HG02973 (cell line): ENCODE results near the gene FHIT.

ENCODE experiments used
- ATAC-seq: cut with Tn5 transposase; IDR thresholded peaks from one replicate; pipeline ENCODE4 v1.9.1; 2021; ENCODE audit warnings: moderate library complexity; ENCODE audit not compliant: unreplicated experiment

Gene FHIT

DNA sequence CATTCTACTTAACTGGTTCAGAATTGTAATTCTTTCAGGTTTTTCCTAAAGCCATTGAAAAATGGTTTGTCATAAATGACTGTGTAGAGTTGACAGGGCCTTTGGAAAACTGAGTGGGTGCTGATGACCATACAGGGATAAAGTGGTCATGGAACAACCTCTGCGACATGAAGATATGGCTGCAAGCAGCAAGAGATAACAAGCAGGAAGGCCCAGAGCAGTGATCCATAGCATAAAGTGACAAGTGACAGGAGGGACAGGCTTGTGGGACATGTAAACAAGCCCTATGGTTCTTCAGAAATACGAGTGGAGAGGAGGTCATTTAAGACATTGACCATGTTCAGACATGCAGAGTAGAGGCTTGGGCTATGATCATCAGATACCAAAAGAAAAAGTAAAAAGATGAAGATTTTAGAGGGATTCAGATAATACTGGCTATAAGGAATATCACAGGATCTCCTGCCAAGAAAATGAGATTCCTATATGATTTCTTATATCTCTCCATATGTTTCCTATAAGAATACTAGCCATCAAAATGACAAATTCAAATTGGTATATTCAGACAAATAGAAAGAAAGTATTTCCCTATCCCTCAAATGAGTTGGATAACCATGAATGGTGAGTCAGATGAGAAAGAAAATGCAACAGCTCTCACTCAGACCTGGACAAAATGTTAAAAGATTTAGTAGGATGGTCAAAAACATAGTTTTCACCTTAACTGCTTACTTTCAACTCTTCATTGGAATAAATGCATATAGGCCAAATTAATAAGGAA is 1373.8 kb downstream of the FHIT start:
- no peak for ATAC-seq

DNA sequence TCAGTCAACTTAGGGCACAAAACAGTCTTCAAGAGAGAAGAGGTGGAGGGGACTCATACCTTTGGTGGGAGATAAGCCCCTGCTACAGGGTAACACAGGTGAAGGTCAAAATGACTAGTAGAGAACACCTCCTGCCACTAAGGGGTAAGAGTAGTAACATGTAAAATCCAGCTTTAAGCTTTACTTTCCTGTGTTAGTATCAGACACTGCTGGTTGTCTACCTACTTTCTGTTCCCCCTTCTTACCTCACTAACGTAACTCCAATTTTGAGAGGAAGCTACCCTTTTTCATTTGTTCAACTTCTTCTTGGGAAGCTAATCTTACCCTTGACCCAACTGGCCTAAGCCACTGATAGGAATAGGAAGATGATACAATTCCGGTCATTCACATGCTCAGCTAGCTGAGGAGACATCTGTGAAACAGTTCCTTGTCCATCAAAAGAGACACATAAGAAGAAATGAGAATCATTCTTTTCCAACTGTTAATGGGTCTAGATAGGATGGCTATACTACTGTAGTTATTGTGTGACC is 1374.7 kb downstream of the FHIT start:
- ATAC-seq: no peak

DNA sequence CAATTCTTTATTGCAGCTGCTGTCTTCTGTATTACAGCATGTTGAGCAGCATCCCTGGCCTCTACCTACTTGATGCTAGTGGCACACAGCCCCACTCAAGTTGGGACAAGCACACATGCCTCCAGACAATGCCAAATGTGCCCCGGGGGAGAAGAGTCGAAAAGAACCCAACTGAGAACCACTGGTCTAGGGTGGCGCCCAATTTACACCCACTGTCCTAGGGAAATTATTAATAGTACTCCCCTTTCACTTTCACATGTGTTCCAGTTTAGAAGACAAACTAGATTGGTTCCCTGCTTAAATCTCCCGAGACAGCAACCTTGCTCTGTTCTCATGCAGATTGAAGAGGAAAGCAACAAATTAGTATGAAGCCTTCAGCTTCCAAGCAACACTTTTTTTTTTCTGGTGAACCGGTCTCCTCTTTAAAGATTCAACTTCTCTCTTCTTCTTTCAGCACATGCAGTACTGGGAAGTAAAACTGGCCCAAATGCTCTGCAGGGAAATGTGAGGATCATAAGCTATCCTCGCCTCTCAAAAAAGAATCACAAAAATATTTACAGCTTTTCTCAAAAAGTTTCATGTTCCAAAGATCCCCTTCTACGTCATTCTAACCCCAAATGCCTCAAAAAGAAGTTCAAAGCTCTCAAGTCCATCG is 1377.5 kb downstream of the FHIT start:
- no peak for ATAC-seq

DNA sequence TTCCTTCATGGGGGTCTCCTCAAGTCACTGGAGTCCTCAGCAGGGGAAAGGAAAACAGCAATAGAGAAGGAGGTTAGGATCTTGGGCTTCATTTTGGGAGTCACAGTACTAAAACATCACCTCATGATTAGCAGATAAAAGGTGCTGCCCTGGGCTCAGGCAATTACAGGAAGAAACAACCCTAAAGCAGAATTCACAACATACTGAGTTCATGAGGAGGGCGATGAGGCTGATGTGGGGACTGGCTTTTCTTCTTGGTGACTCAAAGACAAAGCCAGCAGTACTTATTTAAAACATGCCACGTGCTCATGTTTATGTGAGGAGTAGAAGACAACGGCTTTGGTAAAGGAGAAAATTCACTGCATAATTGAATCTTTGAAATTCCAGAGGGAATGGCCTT is 1379.1 kb downstream of the FHIT start:
- ATAC-seq: no peak

DNA sequence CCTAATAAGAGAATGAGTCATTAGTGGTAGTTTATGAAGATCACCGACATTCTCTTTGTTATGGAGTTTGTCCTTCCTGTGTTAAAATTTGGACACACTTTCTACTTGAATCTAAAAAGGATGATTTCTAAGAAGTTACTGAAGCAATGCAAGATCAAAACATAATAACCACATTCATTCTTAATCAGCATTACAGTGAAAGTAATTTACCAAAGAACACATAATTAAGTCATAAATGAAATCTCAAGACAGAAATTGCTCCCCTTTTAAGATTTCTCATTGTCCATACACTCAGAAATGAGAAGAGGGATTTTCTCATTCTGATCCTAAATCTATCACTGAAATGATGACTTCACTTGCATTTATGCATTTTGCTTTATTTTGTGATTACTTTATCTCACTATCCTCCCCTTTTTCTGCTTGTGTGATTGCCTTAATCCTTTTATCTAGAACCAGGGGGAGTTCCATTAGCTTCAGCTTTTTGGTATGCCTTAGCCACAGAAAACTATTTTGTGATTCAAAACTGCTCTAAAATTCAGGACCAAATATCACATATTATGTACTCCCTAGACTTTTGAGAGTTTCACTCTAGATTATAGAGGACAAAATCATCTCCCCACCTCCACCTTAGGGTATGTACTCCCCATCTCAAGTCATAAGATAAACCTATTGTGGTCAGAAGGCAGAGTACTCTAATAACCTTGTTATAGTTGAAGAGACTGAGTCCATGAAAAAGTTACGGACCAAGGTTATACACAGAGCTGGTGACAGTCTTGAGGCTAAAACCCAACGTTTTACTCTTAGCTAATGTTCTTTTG is 1383.9 kb downstream of the FHIT start:
- ATAC-seq: no peak

DNA sequence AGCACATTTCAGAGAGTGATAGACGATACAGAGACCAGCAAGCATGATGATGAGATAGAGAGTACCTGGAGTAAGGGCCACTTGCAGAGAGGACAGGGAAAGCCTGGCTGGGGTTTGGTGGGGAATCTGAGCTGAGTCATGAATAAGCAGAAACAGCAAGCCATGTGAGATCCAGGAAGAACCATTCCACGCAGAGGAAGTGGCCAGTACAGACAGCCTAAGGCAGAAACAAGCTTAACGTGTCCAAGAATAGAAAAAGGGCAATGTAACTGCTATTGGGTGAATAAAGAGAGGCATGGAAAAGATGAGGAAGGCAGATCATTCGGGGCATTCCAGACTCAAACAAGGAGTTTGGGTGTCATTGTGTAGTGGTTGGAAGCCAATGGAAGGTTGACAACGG is 1385.2 kb downstream of the FHIT start:
- ATAC-seq: no peak

DNA sequence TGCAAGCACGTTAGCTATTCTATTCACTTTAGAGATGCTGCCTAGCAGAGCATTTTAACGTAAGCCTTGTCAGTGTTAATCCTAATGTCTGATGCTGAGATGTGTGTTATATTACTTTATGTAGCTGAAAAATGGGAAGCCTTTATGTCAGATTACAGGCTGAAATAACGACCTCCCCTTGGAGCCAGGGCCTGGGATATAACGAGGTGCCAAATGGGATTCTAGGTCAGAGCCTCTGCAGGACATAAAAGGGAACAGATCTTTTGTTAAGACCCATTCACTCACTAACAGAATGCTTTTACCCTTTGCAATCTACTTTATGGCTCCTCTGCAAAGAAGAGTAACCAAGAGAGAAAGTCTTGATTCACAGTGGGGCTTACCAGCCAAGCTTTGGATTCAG is 1385.9 kb downstream of the FHIT start:
- ATAC-seq: no peak

DNA sequence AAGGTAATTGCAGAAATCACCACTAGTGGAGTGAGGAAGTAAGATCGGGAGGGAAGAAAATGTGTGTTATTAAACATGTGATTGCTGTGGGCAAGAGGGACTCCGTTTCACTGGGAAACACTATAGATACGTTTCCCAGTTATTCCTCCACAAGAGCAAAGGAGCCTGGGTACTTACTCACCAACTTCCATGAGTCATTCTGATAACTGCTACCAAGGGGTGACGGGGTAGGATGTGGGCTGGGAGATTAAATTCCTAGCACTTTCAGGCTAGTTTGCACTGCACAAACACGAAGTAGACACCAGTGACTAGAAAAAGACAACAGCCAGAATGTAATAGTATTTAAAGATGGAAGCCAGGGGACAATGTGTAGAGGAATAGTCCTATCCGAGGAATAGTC is 1388.6 kb downstream of the FHIT start:
- no peak for ATAC-seq

DNA sequence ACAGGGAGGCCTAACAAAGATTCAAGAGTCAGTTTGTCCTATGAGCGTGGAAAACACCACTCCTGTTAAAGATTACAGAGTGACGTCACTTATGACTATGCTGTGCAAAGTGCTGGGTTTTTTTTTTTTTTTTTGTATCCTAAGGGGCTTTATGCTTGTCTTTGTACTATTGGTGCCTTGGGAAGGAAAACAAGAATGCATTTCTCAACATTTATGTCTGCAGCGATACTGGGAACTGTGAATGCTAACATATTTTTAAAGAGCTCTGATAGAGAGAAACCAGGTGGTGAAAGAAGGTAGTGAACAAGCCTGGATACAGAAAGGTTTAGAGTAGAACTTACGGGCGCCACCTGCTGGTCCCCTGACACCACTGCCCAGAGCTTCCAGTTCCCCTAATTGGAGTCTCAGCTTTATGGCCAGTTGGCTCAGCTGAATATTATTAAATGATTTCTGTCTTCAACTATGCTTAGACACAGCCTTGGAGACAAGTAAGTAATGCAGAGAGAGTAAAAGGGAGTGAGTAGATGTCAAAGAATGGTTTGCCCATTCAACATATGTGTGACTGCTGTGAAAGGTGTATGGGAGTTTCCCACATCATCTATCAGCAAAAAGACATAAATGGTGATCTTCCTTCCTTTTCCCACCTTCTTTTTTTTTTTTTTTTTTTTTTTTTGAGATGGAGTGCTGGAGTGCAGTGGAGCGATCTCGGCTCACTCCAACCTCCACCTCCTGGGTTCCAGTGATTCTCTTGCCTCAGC is 1393.5 kb downstream of the FHIT start:
- ATAC-seq: peak; percentile 98

DNA sequence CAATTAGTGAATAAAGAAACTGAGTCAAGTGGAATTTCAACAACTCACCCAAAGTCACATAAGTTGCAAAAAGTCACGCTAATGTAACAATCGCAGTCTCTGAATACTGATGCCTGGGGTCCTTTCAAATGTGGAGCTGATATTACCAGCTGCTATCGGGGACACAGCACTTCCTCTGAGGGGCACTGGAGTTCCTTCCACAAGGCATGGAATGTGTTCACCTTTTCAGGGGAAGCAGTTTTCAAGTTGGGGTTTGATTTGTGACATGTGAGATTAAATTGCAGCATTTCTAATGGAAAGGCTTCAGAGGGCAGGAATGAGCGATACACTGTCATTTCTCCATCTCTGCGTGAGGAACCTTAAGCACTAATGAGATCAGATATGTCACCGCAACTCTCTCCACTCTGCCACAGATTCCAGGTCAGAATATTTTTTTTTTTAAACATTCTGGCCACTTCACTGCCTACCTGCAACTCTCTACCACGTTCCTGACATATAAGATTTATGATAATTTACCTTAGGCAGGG is 1394.3 kb downstream of the FHIT start:
- no peak for ATAC-seq

DNA sequence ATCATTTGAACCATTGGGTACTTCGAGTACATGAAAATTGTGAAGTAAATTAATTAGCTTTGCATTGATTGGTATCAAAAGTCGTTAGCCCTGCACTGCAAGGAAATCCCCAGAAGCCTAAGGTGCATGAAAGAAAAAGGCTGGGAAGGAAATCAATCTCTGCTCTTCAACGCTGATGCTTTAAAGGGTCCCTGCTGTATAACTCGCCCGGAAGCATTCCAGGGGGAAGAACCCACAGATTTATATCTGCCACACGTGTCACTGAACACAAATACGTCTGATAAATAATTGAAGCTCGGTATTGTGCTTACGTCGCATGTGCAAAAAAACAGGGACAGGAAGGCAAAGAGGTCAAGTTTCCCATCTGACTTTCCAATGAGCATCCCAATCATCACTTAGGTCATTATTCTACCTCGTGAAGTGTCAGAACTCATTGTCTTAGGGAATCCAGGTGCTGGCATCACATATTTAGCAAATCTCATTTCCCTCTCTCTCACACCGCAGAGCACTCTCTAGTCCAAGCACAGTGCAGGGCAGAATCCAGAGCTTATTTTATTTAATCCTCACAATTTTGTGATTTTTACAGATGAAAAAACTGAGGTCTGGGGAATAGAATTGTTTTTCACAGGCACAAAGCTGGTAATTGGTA is 1397.1 kb downstream of the FHIT start:
- ATAC-seq: no peak

DNA sequence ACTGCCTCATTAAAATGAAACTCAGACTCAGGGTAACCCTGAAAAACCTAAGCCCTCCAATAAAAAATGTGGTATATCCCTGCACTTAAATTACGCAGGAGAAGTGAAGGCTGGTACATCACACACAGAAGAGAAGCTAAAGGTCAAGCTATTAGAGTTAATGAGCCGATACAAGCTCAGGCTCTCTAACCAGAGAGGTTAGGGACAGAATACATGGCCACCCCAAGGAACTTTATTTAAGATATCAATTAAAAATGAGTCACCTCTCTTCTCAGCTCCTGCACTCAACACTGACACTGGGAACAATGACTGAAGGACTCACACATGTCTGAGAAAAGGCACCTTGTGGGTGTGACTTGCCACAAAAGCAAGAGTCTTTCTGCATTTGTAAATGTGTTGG is 1400.8 kb downstream of the FHIT start:
- no peak for ATAC-seq

DNA sequence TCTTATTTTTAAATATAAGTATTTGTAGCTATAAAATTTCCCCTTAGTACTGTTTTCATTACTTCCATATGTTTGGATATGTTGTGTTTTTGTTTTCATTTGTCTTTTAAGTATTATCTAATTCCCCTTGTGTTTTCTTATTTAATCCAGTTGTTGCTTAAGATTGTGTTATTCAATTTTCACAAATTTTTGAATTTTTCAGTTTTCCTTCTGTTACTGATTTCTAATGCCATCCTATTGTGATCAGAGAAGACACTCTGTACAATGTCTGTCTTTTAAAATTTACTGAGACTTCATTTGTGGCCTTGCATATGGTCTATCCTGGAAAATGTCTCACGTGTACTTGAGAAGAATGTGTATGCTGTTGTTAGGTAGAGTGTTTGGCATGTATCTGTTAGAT is 1405.9 kb downstream of the FHIT start:
- ATAC-seq: no peak

DNA sequence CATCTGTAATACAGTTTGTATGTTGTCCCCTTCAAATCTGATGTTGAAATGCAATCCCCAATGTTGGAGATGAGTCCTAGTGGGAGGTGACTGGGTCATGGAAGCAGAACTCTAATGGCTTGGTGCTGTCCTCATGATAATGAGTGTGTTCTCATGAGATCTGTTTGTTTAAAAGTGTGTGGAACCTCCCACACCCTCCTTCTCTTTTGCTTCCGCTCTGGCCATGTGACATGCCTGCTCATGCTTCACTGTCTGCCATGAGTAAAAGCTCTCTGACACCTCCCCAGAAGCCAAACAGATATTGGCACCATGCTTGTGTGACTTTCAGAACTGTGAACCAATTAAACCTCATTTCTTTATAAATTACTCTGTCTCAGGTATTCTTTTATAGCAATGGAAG is 1407.4 kb downstream of the FHIT start:
- ATAC-seq: no peak

DNA sequence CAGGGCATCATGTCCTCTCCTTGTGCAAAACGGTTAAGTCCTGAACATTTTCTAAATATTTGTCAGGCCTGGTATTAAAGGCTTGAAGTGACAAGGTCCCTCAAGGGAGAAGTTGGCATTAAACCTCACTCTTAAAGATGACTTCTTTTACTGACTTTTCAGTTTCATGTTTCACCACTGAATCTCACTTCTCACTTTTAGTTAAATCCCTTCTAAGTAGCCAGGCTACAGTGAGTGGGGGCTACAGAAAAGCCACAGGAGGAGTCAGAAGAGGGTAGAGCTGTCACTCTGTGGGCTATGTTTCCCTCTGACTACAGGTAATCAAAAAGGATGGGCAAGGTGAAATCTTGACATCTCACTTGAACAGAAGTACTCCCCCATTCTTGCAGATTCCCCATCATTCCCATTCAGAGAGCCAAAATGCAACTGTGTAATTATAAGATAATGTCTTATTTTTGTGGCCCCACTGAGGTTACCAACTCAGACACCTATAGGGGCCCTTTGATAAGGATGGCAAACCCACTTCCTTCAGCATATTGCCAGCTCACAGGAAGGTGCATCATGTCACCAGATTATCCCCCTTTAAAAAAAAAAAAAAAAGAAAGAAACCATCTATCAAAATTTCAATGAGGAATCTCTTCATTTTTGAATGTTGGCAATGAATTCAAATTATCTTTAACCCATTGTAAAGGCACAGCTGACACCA is 1411.3 kb downstream of the FHIT start:
- peak; percentile 93 for ATAC-seq

DNA sequence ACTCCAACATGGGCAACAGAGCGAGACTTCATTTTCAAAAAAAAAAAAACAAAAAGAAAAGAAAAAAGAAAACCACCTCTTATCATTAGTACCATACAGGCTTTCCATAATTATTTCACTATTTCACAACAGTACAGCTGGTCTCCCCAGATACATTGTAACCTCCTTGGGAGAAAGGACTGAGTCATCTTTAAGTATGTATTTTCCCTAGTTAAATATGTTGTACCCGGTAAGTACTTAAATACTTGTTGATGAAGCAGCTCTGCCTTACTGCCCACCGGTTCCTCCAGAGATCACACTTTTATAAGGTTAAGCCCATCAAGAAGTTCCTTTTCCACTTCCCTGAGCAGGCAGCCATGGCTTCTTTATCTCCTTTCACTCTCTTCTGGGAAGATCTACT is 1412.0 kb downstream of the FHIT start:
- ATAC-seq: no peak

DNA sequence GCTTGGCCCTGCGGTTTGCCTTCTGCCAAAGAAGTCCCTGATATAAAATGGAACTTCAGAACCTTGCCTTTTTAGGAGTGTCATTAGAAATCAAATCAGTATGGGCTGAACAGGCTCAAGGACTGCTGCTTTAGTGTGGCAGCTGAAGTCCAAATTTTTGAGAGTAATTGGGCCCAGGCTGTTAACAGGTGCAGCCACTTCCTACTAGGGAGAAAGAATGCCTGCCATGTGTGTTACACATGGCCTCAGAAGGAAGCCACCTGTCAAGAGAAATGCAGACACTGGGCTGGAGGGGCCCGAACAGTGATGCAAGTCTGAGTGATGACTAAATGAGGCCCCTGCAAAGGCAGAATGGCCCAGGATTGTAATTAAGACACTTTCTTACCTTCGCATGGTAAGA is 1414.7 kb downstream of the FHIT start:
- no peak for ATAC-seq

DNA sequence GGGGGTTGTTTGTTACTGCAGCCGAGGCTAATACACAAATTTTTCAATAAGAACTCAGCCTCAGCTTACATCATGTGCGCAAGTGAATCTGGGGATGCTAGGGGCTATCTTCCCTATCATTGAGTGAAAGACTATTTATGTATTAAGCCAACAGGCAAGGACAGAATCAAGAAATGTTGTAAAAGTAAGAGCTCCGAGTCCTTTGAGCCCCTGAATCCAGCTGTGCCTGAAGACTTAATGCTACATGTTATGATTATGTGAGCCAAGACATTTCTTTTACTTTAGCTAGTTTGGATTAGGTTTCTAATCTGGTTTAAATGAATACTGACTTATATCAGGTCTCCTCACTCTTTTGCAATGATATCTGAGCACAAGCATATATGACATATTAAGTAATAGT is 1418.5 kb downstream of the FHIT start:
- no peak for ATAC-seq

DNA sequence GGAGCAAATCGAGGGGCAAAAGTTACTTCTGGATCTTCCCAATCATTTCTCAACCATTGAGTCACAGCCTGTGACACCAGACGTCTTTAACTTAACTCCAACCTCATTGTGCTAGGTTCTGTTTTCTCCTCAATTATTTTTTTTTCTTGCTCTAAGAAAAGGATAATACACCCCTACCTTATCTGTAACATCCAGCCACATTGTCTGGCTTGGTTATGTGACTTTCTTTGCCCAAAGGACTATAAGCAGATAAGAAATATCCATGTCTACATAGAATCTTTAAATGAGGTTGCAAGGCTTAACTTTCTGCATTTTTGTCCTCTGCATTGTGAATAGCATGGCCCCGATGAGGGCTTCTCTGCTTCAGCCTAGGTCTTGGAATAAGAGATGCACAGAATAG is 1419.0 kb downstream of the FHIT start:
- ATAC-seq: no peak

DNA sequence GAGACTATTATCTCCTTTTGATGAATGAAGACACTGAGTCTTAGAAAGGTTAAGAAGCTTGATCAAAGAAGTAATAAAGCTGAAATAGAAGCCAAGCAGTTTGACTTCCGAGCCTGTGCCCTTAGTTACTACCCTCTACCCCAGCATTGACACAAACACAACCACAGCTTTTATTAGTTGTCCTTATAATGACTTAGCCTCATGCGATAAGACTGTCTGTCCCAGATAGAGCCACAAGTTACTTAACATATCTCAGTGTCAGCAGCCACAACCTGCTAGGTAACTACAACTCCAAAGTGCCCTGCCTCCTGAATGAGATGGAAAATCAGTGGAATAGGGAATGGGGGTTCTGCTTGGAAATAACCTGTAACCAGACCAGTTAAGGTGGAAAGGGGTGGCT is 1419.9 kb downstream of the FHIT start:
- no peak for ATAC-seq
